ENCODE measurements around the gene DLX2.

GRCh38 chr2:172086241-172087206, 16.2 kb downstream of the DLX2 start:
- TF ChIP-seq CTCF (IDR thresholded peaks at IDR 0.05) (0 out of 2 replicates have a peak, but pooled peaks have one; percentile 6), ZFX (IDR thresholded peaks at IDR 0.05; ENCODE audit: borderline replicate concordance) (no peak)
